GM21381 (cell line): ENCODE results near the gene KCNK6.

Source experiments
- ATAC-seq: cut with Tn5 transposase; IDR thresholded peaks from one replicate; pipeline ENCODE4 v1.9.1; 2021; ENCODE audit warnings: mild to moderate bottlenecking, moderate library complexity; ENCODE audit not compliant: unreplicated experiment

KCNK6 gene

DNA sequence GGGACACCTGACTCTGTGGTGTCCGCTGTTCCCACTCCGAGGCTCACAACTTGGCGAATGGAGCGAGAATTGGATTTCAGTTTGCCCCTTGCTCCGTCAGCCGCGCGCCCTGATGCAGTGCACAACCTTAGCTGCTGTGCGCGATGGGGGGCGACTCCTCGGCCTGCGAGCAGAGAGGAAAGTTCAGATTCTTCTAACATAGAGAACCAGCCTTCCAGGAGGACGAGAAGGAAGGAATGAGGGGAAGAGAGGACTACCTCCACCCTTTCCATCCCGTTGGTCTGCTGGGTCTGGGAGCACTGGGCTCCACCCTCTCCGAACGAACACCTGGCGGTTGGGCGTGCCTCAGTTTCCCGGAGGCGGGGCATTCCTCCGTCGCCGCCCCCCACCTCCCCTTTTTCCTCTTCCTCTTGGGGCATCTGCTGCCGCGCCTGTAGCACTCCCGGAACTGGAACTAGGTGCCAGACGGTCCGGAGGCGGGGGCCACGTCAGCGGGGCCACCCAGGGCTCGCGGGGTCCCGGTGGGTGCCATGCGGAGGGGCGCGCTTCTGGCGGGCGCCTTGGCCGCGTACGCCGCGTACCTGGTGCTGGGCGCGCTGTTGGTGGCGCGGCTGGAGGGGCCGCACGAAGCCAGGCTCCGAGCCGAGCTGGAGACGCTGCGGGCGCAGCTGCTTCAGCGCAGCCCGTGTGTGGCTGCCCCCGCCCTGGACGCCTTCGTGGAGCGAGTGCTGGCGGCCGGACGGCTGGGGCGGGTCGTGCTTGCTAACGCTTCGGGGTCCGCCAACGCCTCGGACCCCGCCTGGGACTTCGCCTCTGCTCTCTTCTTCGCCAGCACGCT lies at the start of gene KCNK6:
KCNK6 (plus strand) TSS at position 425 of the 838 bp plus-strand sequence; CDS start at position 531, 106 bp downstream.
- no peak for ATAC-seq

DNA sequence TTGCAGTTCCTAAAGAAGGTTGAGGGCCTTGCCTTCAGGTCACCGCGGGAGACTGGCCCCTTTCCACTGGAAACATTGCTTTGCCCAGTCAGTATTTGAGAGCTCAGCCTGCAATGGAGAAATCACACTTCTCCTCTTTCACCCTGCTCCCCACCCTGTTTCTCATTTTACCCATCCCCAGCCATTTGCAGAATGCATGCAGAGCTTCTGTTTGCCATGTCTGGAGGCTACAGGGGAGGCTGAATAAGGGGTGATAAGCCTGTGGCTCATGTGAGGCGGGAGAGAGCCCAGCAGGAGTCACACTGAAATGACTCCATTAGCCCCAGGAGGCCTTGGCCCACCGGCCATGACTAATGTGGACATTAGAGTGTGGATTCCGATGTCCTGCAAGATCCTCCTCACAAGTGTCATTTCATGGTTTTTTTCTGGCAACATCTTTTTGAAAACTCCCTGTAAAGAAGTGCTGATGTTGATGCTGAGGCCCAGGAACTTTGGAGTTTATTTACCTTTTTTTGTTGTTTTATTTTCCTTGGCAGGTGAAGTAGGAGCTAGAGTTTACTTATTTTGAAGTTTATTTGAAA lies 49.0 kb upstream of the KCNK6 start:
- ATAC-seq: no peak

DNA sequence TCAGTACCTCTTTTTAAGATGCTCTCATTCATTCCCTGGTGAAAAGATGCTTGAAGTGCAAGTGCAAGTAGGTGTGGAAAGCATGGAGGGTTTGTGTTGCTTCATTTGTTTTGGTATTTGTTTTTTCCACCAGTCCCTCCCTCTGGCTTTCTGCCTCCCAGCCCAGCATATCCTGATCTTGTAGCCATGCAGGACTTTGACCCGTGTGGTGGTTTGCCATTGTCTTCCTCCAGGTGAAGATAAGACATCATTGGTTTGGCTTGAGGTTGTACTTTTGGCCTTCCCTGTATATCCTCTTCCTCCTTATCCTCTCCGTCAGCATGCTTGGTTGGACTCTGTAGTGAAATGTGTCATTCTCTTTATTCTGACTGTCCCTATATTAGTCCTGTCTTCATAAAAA lies 46.1 kb upstream of the KCNK6 start:
- ATAC-seq: no peak

- no peak for ATAC-seq
Measured at GRCh38 chr19:38274739-38275138, 44.9 kb upstream of the KCNK6 start.

GRCh38 chr19:38276942-38277517 lies 42.6 kb upstream of the KCNK6 start:
- no peak for ATAC-seq

GRCh38 chr19:38277549-38277948 lies 42.1 kb upstream of the KCNK6 start:
- ATAC-seq: no peak

DNA sequence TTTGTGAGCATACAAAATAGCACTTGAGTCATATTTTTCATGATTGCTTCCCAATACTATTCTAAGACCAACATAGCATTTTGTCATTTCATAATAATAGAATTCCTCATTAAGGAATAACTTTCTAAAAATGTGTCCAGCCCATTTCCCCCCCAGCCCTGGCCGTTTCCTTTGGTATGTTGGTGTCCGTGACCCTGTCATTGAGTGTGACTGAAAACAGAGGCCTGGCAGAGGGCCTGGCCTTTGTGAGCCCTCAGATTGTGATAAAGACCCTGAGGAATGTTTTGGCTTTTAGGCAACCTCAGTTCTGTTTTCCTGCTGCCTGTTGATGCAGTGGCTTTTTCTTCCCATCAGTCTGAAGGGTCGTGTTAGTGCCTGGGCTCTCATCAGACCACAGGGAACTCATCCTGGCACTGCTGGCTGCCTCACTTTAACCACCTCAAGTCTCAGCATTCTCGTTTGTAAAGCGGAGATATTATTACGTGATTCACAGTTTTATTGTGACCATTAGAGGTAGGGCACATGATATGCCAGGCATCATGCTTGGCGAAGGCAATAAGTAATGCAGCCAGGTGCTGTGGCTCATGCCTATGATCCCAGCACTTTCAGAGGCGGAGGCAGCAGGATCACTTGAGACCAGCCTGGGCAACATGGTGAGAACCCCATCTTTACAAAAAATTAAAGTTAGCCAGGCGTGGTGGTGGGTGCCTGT lies 41.5 kb upstream of the KCNK6 start:
- no peak for ATAC-seq

- ATAC-seq: no peak
Measured at GRCh38 chr19:38278751-38279150, 40.9 kb upstream of the KCNK6 start.

DNA sequence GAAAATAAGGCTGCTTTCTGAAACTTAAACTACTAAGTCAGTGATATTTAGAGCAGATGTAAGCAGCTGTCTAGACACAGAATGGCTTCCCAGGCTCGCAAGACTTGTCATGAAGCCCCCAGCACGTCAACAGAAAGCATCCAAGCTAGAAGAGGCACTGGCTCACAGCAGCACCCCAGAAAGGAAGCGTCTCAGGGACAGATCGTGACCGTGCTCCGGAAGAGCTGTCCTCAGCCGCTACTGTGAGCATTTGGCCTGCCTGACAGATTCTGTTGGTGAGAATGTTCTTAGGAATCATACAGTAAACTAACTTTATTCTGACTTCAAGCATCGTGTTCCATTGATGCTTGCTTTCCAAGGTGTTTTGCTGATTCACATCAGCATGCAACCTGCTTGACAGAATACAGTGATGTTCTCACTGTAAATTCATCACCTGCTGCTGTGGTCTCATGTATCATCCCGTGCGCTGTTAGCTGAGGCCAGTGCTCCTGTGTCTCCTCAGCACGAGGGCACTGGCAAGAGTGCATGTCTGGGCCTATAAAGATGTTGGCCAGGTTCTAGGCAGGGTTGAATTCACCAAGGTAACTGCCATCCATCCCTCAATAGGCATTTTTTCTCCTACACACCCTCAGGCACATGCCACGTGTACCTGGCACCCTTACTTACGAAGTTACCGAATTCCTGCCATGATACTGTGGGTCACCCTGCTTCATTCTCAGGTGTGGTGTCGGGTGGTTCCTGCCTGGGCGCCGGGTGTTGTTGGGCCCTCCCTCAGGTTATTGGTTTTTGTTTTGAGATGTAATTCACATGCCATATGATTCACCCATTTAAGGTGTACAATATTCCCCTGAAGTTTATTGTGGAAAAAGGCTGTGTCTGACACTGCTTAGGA lies 39.4 kb upstream of the KCNK6 start:
- ATAC-seq: no peak

- ATAC-seq: no peak
Measured at GRCh38 chr19:38281811-38282566, 37.7 kb upstream of the KCNK6 start.

- no peak for ATAC-seq
Measured at GRCh38 chr19:38283271-38283670, 36.4 kb upstream of the KCNK6 start.

- ATAC-seq: no peak
Measured at GRCh38 chr19:38284422-38284821, 35.2 kb upstream of the KCNK6 start.

DNA sequence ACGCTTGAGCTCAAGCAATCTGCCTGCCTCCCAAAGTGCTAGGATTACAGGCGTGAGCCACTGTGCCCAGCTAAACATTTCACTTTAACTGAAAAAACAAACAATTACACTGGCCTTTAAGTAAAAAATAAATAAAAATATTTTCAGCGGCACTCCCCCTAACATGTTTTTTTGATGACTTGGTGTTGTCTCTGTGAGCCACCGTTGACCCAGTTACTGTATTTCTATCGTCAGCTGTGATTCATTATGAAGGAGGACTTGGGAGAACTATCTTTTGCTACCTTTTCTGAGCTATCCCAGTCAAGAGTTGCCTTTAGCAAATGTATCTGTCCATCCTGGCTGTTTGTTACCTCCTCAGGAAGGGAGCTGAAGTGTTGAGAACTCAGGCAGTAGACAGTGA lies 34.1 kb upstream of the KCNK6 start:
- ATAC-seq: no peak

- no peak for ATAC-seq
Measured at GRCh38 chr19:38287604-38288003, 32.0 kb upstream of the KCNK6 start.

GRCh38 chr19:38288123-38288855 lies 31.4 kb upstream of the KCNK6 start:
- ATAC-seq: no peak

DNA sequence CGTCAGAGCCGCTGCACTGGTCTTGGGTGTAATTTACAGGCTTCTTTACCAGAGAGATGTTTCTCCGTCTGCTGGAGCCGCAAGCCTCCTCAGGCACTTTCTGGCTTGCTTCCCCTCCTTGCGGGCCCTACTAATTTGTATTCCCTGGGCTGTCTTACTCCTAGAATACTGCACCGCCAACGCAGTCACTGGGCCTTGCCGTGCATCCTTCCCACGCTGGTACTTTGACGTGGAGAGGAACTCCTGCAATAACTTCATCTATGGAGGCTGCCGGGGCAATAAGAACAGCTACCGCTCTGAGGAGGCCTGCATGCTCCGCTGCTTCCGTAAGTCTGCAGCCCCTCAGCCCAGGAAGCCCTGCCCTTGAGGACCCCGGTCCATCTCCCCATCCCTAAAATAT lies 29.7 kb upstream of the KCNK6 start:
- no peak for ATAC-seq

DNA sequence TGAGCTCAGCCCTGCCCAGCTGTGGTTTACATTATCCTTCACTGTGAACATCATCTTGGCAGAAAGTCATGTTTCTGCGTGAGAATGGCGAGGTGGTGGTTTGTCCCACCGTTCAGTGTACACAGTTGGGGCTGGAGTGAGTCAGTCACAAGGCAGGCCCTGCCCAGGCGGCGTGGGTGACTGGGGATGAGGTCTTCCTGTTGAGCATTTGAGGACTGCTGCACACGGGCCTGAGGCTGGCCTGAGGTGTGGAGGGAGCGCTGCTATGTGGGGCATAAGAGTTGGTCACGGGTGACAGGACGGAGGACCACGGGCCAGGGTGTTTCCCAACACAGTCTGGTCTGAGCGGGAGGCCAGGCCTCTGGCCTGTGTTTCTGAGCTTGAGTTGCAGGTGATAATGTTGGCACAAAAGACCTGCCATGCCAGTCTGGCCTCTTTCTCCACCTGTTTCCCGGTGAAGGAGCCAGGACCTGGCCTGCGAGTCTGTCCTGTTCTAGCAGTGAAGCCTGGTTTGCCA lies 29.0 kb upstream of the KCNK6 start:
- no peak for ATAC-seq

DNA sequence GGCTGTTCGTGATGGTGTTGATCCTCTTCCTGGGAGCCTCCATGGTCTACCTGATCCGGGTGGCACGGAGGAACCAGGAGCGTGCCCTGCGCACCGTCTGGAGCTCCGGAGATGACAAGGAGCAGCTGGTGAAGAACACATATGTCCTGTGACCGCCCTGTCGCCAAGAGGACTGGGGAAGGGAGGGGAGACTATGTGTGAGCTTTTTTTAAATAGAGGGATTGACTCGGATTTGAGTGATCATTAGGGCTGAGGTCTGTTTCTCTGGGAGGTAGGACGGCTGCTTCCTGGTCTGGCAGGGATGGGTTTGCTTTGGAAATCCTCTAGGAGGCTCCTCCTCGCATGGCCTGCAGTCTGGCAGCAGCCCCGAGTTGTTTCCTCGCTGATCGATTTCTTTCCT lies 27.8 kb upstream of the KCNK6 start:
- no peak for ATAC-seq

- ATAC-seq: no peak
Measured at GRCh38 chr19:38293281-38293680, 26.4 kb upstream of the KCNK6 start.
